ENCODE measurements around the gene DRG2. TPM values are rescaled to one million over a fixed set of nuclear protein-coding genes. Genes with fewer than 3 reads are reported as not detected.

DRG2 gene
- total RNA-seq, 1 experiment from 2014 or later: 52.0 TPM

DNA sequence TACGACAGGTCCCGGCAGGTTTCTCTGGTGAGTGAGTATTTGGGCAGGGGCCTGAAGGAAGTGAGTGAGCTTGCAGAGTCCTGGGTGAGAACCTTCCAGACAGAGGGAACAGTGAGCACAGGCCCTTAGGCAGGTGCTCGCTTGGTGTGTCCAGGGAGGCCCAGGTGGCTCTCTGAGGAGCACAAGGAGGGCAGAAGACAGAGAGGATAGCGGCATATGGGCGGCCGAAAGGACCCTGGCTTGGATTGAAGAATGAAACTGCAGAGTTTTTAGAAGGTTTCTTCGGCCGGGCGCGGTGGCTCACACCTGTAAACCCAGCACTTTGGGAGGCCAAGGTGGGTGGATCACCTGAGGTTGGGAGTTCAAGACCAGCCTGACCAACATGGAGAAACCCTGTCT lies 6.7 kb downstream of the DRG2 start:
- Histone ChIP-seq H3K9ac (ENCODE audit: extremely low read depth, insufficient read length, low read length) (no peak overlapping the region), H2BK15ac (ENCODE audit: low read depth, low read length) (no peak overlapping the region), H2BK5ac (ENCODE audit: insufficient read length, low read length) (no peak overlapping the region), H3K56ac (ENCODE audit: insufficient read length, low read depth, low read length) (no peak overlapping the region), H2BK12ac (ENCODE audit: insufficient read length, low read depth, low read length) (no peak overlapping the region), H3K79me1 (ENCODE audit: insufficient read depth, low read depth, low read length, poor library complexity, severe bottlenecking) (no peaks in the 10 kb centered on the region), H3K79me2 (ENCODE audit: insufficient read depth, low read length) (no peaks in the 10 kb centered on the region), H3K27me3 (ENCODE audit: insufficient read depth, low read length) (no peaks in the 10 kb centered on the region), H4K20me1 (ENCODE audit: control insufficient read depth, insufficient read depth, insufficient read length) (no peaks in the 10 kb centered on the region), H2AFZ (ENCODE audit: low read length) (no peak overlapping the region), H3K9me3 (ENCODE audit: control insufficient read depth, low read depth, low read length) (no peaks in the 10 kb centered on the region), H4K5ac (ENCODE audit: insufficient read length, low read depth, low read length) (no peak overlapping the region), H3T11ph (ENCODE audit: low read length) (no peak overlapping the region), H2AK5ac (ENCODE audit: insufficient read length, low read length) (no peak overlapping the region), H3K4me1 (ENCODE audit: insufficient read depth, low read length) (no peaks in the 10 kb centered on the region), H2BK20ac (ENCODE audit: low read depth, low read length, poor library complexity, severe bottlenecking) (no peak overlapping the region), H4K8ac (replicated peaks; ENCODE audit: insufficient read length, low read depth, low read length) (no peak overlapping the region), H3K18ac (ENCODE audit: insufficient read length, low read depth, low read length) (no peak overlapping the region), H3K23ac (ENCODE audit: insufficient read length, low read depth, low read length) (no peak overlapping the region), H3K23me2 (ENCODE audit: insufficient read length, low read depth, low read length, poor library complexity, severe bottlenecking) (no peaks in the 10 kb centered on the region), H4K91ac (ENCODE audit: insufficient read length, low read depth, low read length) (no peak overlapping the region), H2BK120ac (ENCODE audit: low read depth, low read length, poor library complexity, severe bottlenecking) (no peak overlapping the region), H3K4me2 (ENCODE audit: insufficient read depth, insufficient read length, low read length) (no peak overlapping the region), H3K4ac (ENCODE audit: low read depth, low read length) (no peak overlapping the region), H3K14ac (ENCODE audit: insufficient read depth, low read length) (no peak overlapping the region), H3K27ac (ENCODE audit: insufficient read length, low read depth, low read length) (no peak overlapping the region)
- TF ChIP-seq, protein P1, sequence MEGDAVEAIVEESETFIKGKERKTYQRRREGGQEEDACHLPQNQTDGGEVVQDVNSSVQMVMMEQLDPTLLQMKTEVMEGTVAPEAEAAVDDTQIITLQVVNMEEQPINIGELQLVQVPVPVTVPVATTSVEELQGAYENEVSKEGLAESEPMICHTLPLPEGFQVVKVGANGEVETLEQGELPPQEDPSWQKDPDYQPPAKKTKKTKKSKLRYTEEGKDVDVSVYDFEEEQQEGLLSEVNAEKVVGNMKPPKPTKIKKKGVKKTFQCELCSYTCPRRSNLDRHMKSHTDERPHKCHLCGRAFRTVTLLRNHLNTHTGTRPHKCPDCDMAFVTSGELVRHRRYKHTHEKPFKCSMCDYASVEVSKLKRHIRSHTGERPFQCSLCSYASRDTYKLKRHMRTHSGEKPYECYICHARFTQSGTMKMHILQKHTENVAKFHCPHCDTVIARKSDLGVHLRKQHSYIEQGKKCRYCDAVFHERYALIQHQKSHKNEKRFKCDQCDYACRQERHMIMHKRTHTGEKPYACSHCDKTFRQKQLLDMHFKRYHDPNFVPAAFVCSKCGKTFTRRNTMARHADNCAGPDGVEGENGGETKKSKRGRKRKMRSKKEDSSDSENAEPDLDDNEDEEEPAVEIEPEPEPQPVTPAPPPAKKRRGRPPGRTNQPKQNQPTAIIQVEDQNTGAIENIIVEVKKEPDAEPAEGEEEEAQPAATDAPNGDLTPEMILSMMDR (conservative IDR thresholded peaks at IDR 0.05): no peak
- Mint-ChIP-seq H3K36me3 (ENCODE audit: insufficient read depth in 1 of 3, low read depth in 3 of 3) (peaks cover 17 to 68% (median 34%) of the 10 kb centered on the region in 3 experiments; a peak in 6 of 7 replicates), H3K4me1 (no peaks in the 10 kb centered on the region), H3K9me3 (no peaks in the 10 kb centered on the region), H3K4me3 (no peak overlapping the region), H3K27ac (no peak overlapping the region; a peak in 2 of 7 replicates), H3K27me3 (ENCODE audit: low read depth) (no peaks in the 10 kb centered on the region)
- no CpG with 5 or more reads among the region's 10 CpGs for WGBS (ENCODE audit: extremely low coverage, insufficient read length, low lambda C conversion rate)
- no peak for DNase-seq

All from H9 (cell line).